K562 (cell line): ENCODE results near the gene DCAF12. TPM values are rescaled to one million over a fixed set of nuclear protein-coding genes. Genes with fewer than 3 reads are reported as not detected.

Experiments
- BRF1 ChIP-seq: IDR thresholded peaks from 3 replicates; pipeline ENCODE4 v1.6.1; 2011; ENCODE audit warnings: borderline replicate concordance, mild to moderate bottlenecking; ENCODE audit not compliant: insufficient read length; ENCODE audit errors: extremely low read depth
- HEY1 ChIP-seq: fragments of 250-450 bp; sonication (Bioruptor Pico); IDR thresholded peaks from 2 replicates; pipeline ENCODE4 v1.5.0; 2020; ENCODE audit warnings: mild to moderate bottlenecking, moderate library complexity, borderline replicate concordance
- MAFF ChIP-seq: IDR thresholded peaks from 2 replicates; pipeline ENCODE4 v1.6.1; 2012; ENCODE audit warnings: low read length, improper control_type of control experiment
- MCM2 ChIP-seq: fragments of 450-650 bp; IDR thresholded peaks from 2 replicates; pipeline ENCODE4 v1.6.1; 2017; ENCODE audit warnings: low read depth, mild to moderate bottlenecking
- MYC ChIP-seq, 2 experiments: fragments of 250-450 bp in 1 of 2; sonication (Bioruptor Pico) in 1 of 2; IDR thresholded peaks; 2 replicates each; pipeline versions ENCODE4 v1.5.1 to v1.6.1; 2012 to 2021; ENCODE audit warnings: low read depth in 2 of 2, borderline replicate concordance in 1 of 2, improper control_type of control experiment in 1 of 2, low read length in 1 of 2, mild to moderate bottlenecking in 1 of 2, moderate library complexity in 1 of 2
- NR2C2 ChIP-seq, 2 experiments: fragments of 200-800 bp in 1 of 2; sonication (Bioruptor generic) in 1 of 2; sonication (generic) in 1 of 2; formaldehyde crosslinking in 1 of 2; IDR thresholded peaks; 2 replicates each; pipeline versions ENCODE4 v1.6.1 to v1.8.0; 2016 to 2022; ENCODE audit warnings: mild to moderate bottlenecking in 1 of 2, missing compliant biosample characterization in 1 of 2, missing genetic modification characterization in 1 of 2, missing genetic modification reagents in 1 of 2
- PHF21A ChIP-seq: fragments of 450-650 bp; IDR thresholded peaks from 2 replicates; pipeline ENCODE4 v1.6.1; 2017; ENCODE audit warnings: low read depth, borderline replicate concordance
- POLR2AphosphoS2 ChIP-seq: IDR thresholded peaks from 2 replicates; pipeline ENCODE4 v1.6.1; 2012; ENCODE audit warnings: low read length, improper control_type of control experiment
- RBM25 ChIP-seq: fragments of 200-400 bp; formaldehyde crosslinking; IDR thresholded peaks from 2 replicates; pipeline ENCODE4 v1.6.1; 2018; ENCODE audit warnings: low read length, low read depth, moderate library complexity; ENCODE audit not compliant: severe bottlenecking
- TBP ChIP-seq: optimal IDR thresholded peaks from 2 replicates; pipeline ENCODE3; 2011; ENCODE audit warnings: low read depth, low read length, improper control_type of control experiment
- ZNF197 ChIP-seq: fragments of 200-800 bp; sonication (Bioruptor generic); IDR thresholded peaks from 2 replicates; pipeline ENCODE4 v1.6.1; 2016; ENCODE audit warnings: low read depth, missing genetic modification characterization, missing compliant biosample characterization
- ZNF766 ChIP-seq: fragments of 200-800 bp; sonication (Bioruptor generic); conservative IDR thresholded peaks from 2 replicates; pipeline ENCODE4 v1.6.1; 2016; ENCODE audit warnings: missing genetic modification characterization, missing compliant biosample characterization
- polyA plus RNA-seq, 8 experiments: library from polyadenylated mRNA; depleted of rRNA in 4 of 8; stranded (reverse) in 5 of 8; unstranded in 3 of 8; fragments of >200 nt; fragmentation: Nextera tagmentation in 2 of 8; fragmentation: Illumina TruSeq in 1 of 8; extraction: Ambion mirVana in 2 of 8; extraction: Trizol in 1 of 8; gene quantifications; 2 replicates each; pipeline versions ENCODE4 v1.2.1 to v1.2.3, GENCODE V29; 2011 to 2014; ENCODE audit warnings: inconsistent platforms in 1 of 8, missing spikeins in 1 of 8
- total RNA-seq, 7 experiments: library from RNA; depleted of rRNA in 6 of 7; stranded (reverse); fragments of >200 nt in 6 of 7; fragmentation: Illumina TruSeq in 2 of 7; extraction: Trizol in 2 of 7; gene quantifications; 2 replicates each; pipeline versions ENCODE4 v1.2.1 to v1.2.3, GENCODE V29; 2011 to 2021; ENCODE audit warnings: low replicate concordance in 1 of 7
- TF ChIP-seq, protein P1 (sequence below): sonication (generic); formaldehyde crosslinking; IDR thresholded peaks from 2 replicates; pipeline ENCODE4 v1.8.1; 2023; ENCODE audit warnings: mild to moderate bottlenecking, missing genetic modification reagents, moderate library complexity
- TF ChIP-seq, protein P2 (sequence below): sonication (generic); IDR thresholded peaks from 2 replicates; pipeline ENCODE4 v1.6.1; 2016
- TF ChIP-seq, protein P3 (sequence below), 2 experiments: fragments of 450-650 bp in 1 of 2; sonication (generic) in 1 of 2; formaldehyde crosslinking in 1 of 2; IDR thresholded peaks in 1 of 2; conservative IDR thresholded peaks in 1 of 2; 2 replicates each; pipeline versions ENCODE4 v1.6.1 to v1.8.1; 2016 to 2023; ENCODE audit warnings: mild to moderate bottlenecking in 2 of 2, moderate library complexity in 2 of 2, inconsistent platforms in 1 of 2, missing genetic modification reagents in 1 of 2
- TF ChIP-seq, protein P4 (sequence below): fragments of 250-450 bp; sonication (Bioruptor Pico); IDR thresholded peaks from 2 replicates; pipeline ENCODE4 v1.8.0; 2022; ENCODE audit warnings: moderate library complexity, mild to moderate bottlenecking, inconsistent platforms
- TF ChIP-seq, protein P5 (sequence below), 2 experiments: fragments of 450-650 bp; conservative IDR thresholded peaks; 2 replicates each; pipeline ENCODE4 v1.6.1; 2017; ENCODE audit warnings: mild to moderate bottlenecking in 2 of 2, moderate library complexity in 2 of 2
- TF ChIP-seq, protein P6 (sequence below), 3 experiments: fragments of 200-800 bp in 1 of 3; sonication (Bioruptor generic) in 1 of 3; sonication (generic) in 1 of 3; formaldehyde crosslinking in 1 of 3; IDR thresholded peaks; 2 replicates each; pipeline versions ENCODE4 v1.6.1 to v1.8.0; 2016 to 2022; ENCODE audit warnings: mild to moderate bottlenecking in 2 of 3, missing compliant biosample characterization in 2 of 3, missing genetic modification characterization in 2 of 3, missing genetic modification reagents in 1 of 3

DCAF12 gene
- total and polyA plus RNA-seq, 9 of the 15 experiments (the other 6 are each of a cell fraction or from before 2014, with no cell fraction given), result 10.9 to 59.6 (median 30.8) TPM

DNA sequence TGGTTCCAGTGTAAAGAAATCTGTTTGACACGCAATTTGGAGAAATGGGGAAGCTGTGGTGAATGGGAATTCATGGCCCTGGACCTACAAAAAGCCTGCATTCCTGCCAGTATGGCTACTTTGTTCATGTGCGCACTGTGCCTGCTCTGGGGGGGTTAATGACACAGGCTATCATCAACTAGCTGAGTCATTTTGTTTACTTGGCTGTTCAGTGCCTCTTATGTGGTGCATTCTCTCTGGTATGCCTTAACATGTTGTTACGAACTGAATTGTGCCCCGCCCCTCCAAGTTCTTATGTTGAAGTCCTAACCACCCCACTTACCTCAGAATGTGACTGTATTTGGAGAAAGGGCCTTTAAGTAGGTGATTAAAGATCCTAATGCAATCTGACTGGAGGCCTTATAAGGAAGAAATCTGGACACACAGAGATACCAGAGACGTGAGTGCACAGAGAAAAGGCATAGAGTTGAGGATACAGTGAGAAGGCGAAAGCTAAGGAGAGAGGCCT, 31.9 kb upstream of the DCAF12 start (continued):
- TF ChIP-seq, protein P1, sequence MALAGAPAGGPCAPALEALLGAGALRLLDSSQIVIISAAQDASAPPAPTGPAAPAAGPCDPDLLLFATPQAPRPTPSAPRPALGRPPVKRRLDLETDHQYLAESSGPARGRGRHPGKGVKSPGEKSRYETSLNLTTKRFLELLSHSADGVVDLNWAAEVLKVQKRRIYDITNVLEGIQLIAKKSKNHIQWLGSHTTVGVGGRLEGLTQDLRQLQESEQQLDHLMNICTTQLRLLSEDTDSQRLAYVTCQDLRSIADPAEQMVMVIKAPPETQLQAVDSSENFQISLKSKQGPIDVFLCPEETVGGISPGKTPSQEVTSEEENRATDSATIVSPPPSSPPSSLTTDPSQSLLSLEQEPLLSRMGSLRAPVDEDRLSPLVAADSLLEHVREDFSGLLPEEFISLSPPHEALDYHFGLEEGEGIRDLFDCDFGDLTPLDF (CRISPR knock-in tag), result no peak
- TF ChIP-seq PHF21A (peak; percentile 74; the same call in 1 of the 2 replicates), RBM25 (no peak), NR2C2 (CRISPR knock-in tag; IDR thresholded peaks at IDR 0.05) (no peak), NR2C2 (tag; IDR thresholded peaks at IDR 0.05) (peak; percentile 56), POLR2AphosphoS2 (no peak), HEY1 (no peak), ZNF766 (CRISPR knock-in tag) (peak; percentile 15; the same call in 1 of the 2 replicates), MAFF (peak; percentile 72), ZNF197 (no peak), MCM2 (no peak), MYC (IDR thresholded peaks at IDR 0.05; ENCODE audit: low read depth, low read length) (peak; percentile 52), MYC (CRISPR knock-in tag; IDR thresholded peaks at IDR 0.05; ENCODE audit: borderline replicate concordance, low read depth) (no peak), BRF1 (no peak), TBP (peak; percentile 40)
- TF ChIP-seq, protein P2, sequence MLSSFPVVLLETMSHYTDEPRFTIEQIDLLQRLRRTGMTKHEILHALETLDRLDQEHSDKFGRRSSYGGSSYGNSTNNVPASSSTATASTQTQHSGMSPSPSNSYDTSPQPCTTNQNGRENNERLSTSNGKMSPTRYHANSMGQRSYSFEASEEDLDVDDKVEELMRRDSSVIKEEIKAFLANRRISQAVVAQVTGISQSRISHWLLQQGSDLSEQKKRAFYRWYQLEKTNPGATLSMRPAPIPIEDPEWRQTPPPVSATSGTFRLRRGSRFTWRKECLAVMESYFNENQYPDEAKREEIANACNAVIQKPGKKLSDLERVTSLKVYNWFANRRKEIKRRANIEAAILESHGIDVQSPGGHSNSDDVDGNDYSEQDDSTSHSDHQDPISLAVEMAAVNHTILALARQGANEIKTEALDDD, result peak; percentile 56; the same call in 1 of the 2 replicates
- TF ChIP-seq, protein P3, sequence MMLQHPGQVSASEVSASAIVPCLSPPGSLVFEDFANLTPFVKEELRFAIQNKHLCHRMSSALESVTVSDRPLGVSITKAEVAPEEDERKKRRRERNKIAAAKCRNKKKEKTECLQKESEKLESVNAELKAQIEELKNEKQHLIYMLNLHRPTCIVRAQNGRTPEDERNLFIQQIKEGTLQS (IDR thresholded peaks at IDR 0.05), result peak; percentile 79
- TF ChIP-seq, protein P3 (CRISPR knock-in tag; conservative IDR thresholded peaks at IDR 0.05), result no peak
- TF ChIP-seq, protein P4, sequence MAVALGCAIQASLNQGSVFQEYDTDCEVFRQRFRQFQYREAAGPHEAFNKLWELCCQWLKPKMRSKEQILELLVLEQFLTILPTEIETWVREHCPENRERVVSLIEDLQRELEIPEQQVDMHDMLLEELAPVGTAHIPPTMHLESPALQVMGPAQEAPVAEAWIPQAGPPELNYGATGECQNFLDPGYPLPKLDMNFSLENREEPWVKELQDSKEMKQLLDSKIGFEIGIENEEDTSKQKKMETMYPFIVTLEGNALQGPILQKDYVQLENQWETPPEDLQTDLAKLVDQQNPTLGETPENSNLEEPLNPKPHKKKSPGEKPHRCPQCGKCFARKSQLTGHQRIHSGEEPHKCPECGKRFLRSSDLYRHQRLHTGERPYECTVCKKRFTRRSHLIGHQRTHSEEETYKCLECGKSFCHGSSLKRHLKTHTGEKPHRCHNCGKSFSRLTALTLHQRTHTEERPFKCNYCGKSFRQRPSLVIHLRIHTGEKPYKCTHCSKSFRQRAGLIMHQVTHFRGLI (CRISPR knock-in tag), result no peak
- TF ChIP-seq, protein P5, sequence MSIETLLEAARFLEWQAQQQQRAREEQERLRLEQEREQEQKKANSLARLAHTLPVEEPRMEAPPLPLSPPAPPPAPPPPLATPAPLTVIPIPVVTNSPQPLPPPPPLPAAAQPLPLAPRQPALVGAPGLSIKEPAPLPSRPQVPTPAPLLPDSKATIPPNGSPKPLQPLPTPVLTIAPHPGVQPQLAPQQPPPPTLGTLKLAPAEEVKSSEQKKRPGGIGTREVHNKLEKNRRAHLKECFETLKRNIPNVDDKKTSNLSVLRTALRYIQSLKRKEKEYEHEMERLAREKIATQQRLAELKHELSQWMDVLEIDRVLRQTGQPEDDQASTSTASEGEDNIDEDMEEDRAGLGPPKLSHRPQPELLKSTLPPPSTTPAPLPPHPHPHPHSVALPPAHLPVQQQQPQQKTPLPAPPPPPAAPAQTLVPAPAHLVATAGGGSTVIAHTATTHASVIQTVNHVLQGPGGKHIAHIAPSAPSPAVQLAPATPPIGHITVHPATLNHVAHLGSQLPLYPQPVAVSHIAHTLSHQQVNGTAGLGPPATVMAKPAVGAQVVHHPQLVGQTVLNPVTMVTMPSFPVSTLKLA (conservative IDR thresholded peaks at IDR 0.05), result peak in 1 of 2 experiments; percentile 49; a peak in 2 of 4 replicates
- TF ChIP-seq, protein P6, sequence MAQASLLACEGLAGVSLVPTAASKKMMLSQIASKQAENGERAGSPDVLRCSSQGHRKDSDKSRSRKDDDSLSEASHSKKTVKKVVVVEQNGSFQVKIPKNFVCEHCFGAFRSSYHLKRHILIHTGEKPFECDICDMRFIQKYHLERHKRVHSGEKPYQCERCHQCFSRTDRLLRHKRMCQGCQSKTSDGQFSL (CRISPR knock-in tag; IDR thresholded peaks at IDR 0.05), result peak; percentile 50; the same call in 1 of the 2 replicates
- TF ChIP-seq, protein P6 (tag; IDR thresholded peaks at IDR 0.05), result peak in 1 of 2 experiments; percentile 60; a peak in 1 of 4 replicates
